Cerebellar cortex (tissue), 1 donor: ENCODE results near the gene ADAMTS16.
A peak's percentile ranks its signal among the peaks of the same experiment; 100 is the strongest.

ENCODE experiments used
- DNase-seq: peaks from one replicate; pipeline ENCODE4 v3.0.0-alpha.2; 2015; ENCODE audit warnings: low spot score

Gene ADAMTS16

GRCh38 chr5:5141625-5142525, 1.7 kb downstream of the ADAMTS16 start:
- peak; percentile 87 for DNase-seq

- DNase-seq = no peak
Measured at GRCh38 chr5:5144441-5144840, 4.3 kb downstream of the ADAMTS16 start.

GRCh38 chr5:5145651-5146529, 5.8 kb downstream of the ADAMTS16 start:
- no peak for DNase-seq

- no peak for DNase-seq
Measured at GRCh38 chr5:5146530-5147160, 6.5 kb downstream of the ADAMTS16 start.

GRCh38 chr5:5149154-5149553, 9.0 kb downstream of the ADAMTS16 start:
- DNase-seq = no peak

GRCh38 chr5:5150667-5151066, 10.5 kb downstream of the ADAMTS16 start:
- DNase-seq = no peak

GRCh38 chr5:5154733-5155132, 14.6 kb downstream of the ADAMTS16 start:
- no peak for DNase-seq

GRCh38 chr5:5155617-5156016, 15.5 kb downstream of the ADAMTS16 start:
- no peak for DNase-seq

- no peak for DNase-seq
Measured at GRCh38 chr5:5156471-5157082, 16.4 kb downstream of the ADAMTS16 start.

GRCh38 chr5:5158472-5158895, 18.4 kb downstream of the ADAMTS16 start:
- no peak for DNase-seq

- no peak for DNase-seq
Measured at GRCh38 chr5:5159282-5160103, 19.4 kb downstream of the ADAMTS16 start.

- DNase-seq = no peak
Measured at GRCh38 chr5:5164163-5164562, 24.0 kb downstream of the ADAMTS16 start.

- DNase-seq = peak; percentile 40
Measured at GRCh38 chr5:5165541-5166002, 25.4 kb downstream of the ADAMTS16 start.

- no peak for DNase-seq
Measured at GRCh38 chr5:5169466-5169865, 29.3 kb downstream of the ADAMTS16 start.

GRCh38 chr5:5178136-5178535, 38.0 kb downstream of the ADAMTS16 start:
- no peak for DNase-seq

GRCh38 chr5:5178580-5178979, 38.5 kb downstream of the ADAMTS16 start:
- no peak for DNase-seq

- DNase-seq = no peak
Measured at GRCh38 chr5:5179079-5179478, 38.9 kb downstream of the ADAMTS16 start.

- no peak for DNase-seq
Measured at GRCh38 chr5:5179597-5179996, 39.5 kb downstream of the ADAMTS16 start.

GRCh38 chr5:5181650-5182324, 41.7 kb downstream of the ADAMTS16 start:
- DNase-seq = peak; percentile 59

GRCh38 chr5:5182508-5183188, 42.5 kb downstream of the ADAMTS16 start:
- no peak for DNase-seq
